ENCODE results near the gene ADAM17.

GRCh38 chr2:9532421-9532820 is 23.2 kb downstream of the ADAM17 start:
- no peak for TF ChIP-seq CTCF (IDR thresholded peaks at IDR 0.05)
- no peak for TF ChIP-seq EP300 (IDR thresholded peaks at IDR 0.05)
- no peak for TF ChIP-seq POLR2A (IDR thresholded peaks at IDR 0.05)
